HUES48 (cell line): ENCODE results near the gene SP2.
A peak's percentile ranks its signal among the peaks of the same experiment; 100 is the strongest.
"Not testable (repeated sequence)": the region's sequence is repeated elsewhere in the genome, so short reads cannot be mapped to it uniquely, and the experiment has no call there.

Source experiments
- H3K27ac ChIP-seq: one replicate; pipeline ENCODE4 v1.7.0; 2013; ENCODE audit warnings: low read depth, low read length, inconsistent platforms
- H3K27me3 ChIP-seq: 2 replicates; pipeline ENCODE4 v1.6.1; 2013; ENCODE audit warnings: mild to moderate bottlenecking, low read length; ENCODE audit not compliant: control insufficient read depth, insufficient read depth
- H3K36me3 ChIP-seq: 2 replicates; pipeline ENCODE4 v1.6.1; 2013; ENCODE audit warnings: low read length; ENCODE audit not compliant: control insufficient read depth, insufficient read depth
- H3K4me1 ChIP-seq: 2 replicates; pipeline ENCODE4 v1.6.1; 2013; ENCODE audit warnings: mild to moderate bottlenecking, low read length; ENCODE audit not compliant: control insufficient read depth, insufficient read depth
- H3K4me3 ChIP-seq: 2 replicates; pipeline ENCODE4 v1.5.1; 2013; ENCODE audit warnings: mild to moderate bottlenecking, low read depth, low read length
- H3K9ac ChIP-seq: 2 replicates; pipeline ENCODE4 v1.6.1; 2013; ENCODE audit warnings: mild to moderate bottlenecking, low read depth, low read length, moderate library complexity
- H3K9me3 ChIP-seq: 2 replicates; pipeline ENCODE4 v1.6.1; 2013; ENCODE audit warnings: low read length; ENCODE audit not compliant: control insufficient read depth, insufficient read depth

The SP2 gene

DNA sequence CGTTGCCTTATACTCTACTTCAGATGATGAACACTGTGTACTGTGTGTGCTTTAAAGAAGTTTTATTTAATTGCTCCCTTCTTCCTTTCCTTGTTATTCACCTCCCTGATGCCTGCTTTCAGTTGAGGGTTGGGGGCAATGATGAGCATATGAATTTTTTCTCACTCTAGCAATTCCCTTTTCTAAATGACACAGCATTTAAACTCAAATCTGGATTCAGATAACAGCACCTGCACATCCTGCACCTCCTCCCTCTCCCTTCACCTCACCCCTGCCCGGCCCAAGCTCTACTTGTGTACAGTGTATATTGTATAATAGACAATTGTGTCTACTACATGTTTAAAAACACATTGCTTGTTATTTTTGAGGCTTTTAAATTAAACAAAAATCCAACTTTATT lies 32.4 kb downstream of the SP2 start:
- Histone ChIP-seq H3K4me3 (no peak overlapping the region), H3K9me3 (no peaks in the 10 kb centered on the region), H3K27ac (no peak overlapping the region), H3K36me3 (peaks cover 30% of the 10 kb centered on the region), H3K9ac (no peak overlapping the region), H3K4me1 (no peaks in the 10 kb centered on the region), H3K27me3 (no peaks in the 10 kb centered on the region)

DNA sequence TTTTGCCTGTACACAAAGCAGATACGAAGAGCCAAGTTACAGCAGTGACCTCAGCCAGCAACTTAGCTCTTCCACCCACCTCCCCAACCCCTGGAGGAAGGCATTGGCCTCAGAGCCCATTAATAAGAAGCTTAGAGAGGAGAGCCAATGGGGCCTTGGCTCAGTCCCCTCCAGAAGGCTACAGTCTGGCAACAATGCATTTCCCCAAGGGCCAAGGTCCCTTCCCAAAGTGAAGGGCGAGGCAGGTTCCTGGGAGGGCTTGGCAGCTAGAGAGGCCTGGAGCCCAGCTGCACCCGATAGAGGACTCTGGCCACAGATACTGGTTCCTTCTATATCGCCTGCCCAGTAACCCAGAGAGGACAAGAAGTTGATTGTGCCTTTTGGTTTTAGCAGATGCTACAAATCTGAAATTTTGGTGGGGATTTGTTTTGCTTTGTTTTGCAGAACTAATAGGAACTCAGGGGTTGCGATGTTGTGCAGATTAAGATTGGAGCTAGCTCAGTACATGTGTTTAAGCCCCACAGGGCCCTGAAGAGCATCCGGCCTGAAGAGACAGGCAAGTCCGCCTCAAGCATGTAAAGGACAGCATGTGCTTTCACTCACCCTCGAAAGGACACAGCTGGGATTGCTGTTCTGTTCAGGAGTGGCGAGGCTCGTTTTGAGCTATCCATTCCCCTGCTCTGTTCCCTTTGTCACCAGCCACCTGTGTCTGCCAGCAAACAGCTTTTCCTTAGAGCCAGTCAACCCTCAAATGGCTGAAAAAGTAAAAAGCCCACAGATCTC lies 33.4 kb downstream of the SP2 start:
- Histone ChIP-seq H3K9ac (no peak overlapping the region), H3K27ac (no peak overlapping the region), H3K4me3 (no peak overlapping the region), H3K4me1 (no peaks in the 10 kb centered on the region), H3K27me3 (no peaks in the 10 kb centered on the region), H3K36me3 (peaks cover 25% of the 10 kb centered on the region), H3K9me3 (no peaks in the 10 kb centered on the region)

DNA sequence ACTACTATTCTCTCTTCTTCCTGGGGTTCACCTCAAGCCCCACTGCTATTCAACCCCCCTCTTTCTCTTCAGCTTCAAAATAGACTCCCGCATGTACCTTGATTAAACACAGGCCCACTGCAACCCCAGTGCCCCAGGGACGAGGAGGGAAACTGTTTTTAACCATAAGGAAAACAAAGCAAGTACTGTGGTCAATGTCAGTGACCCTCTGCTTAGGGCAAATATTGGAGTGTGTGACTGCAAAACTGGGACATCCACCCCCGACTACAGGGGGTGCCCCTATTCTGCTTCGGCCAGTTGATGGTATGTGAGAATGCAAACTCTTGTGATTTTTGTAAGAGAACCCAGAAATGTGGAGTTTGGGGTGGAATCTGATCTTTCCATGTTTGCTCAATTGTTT lies 35.8 kb downstream of the SP2 start:
- Histone ChIP-seq H3K27me3 (no peaks in the 10 kb centered on the region), H3K4me3 (no peak overlapping the region), H3K9me3 (no peaks in the 10 kb centered on the region), H3K9ac (no peak overlapping the region), H3K27ac (no peak overlapping the region), H3K4me1 (no peaks in the 10 kb centered on the region), H3K36me3 (peaks cover 11% of the 10 kb centered on the region; the same call in 1 of the 2 replicates)

DNA sequence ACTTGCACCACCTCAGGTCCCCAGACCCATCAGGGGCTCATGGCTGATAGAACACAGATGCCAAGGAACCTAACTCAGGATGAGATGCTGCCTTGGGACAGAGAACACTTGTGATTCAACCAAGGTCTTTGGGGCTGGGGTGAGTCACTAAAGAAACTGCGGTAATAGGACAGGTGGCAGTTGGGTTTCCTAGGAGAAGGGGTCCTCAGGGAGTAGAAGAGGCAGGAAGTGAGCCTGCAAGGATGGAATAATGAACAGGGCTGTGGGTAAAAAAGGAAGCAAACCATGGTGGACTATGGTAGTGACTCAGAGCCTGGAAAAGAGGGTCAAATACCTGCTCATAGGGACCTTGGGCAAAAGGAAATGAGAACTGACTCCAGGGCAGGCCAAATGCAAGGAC lies 38.8 kb downstream of the SP2 start:
- no peak overlapping the region for H3K9ac ChIP-seq
- no peaks in the 10 kb centered on the region for H3K9me3 ChIP-seq
- no peaks in the 10 kb centered on the region for H3K36me3 ChIP-seq
- no peak overlapping the region for H3K4me3 ChIP-seq
- no peaks in the 10 kb centered on the region for H3K4me1 ChIP-seq
- no peaks in the 10 kb centered on the region; the same call in 1 of the 2 replicates for H3K27me3 ChIP-seq
- no peak overlapping the region for H3K27ac ChIP-seq

DNA sequence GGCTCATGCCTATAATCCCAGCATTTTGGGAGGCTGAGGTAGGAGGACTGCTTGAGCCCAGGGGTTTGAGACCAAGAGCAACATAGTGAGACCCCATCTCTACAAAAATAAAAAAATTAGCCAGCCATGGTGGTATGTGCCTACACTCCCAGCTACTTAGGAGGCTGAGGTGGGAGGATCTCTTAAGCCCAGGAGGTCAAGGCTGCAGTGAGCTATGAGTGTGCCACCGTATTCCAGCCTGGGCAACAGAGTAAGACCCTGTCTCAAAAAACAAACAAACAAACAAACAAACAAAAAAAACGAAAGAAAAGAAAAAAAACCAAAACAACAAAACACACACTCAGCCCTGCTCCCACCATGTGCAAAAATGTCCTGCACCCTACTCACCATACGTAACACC lies 39.4 kb downstream of the SP2 start:
- H3K9ac ChIP-seq, H3K27me3 ChIP-seq, H3K4me1 ChIP-seq, H3K36me3 ChIP-seq, H3K27ac ChIP-seq, H3K4me3 ChIP-seq, H3K9me3 ChIP-seq: not testable (repeated sequence)

DNA sequence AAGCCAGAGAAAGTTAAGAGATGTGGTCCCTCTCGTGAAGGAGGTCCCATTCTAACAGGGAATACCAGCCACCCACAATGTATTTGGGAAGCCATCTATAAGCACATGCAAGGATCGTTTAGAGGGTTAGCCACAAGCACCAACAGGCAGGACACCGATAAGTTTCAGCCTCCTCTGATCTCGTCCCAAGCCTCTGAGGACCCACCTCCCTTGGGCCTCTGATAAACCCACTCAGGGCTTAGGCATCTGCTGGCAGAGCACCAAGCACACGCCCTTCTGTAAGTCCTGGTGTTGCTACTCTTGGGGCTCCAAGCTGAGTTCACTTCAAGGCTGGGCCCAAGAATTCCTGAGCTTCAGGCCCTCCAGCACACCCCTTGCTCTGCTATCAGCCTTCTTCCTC lies 39.9 kb downstream of the SP2 start:
- Histone ChIP-seq H3K27ac (no peak overlapping the region), H3K27me3 (peaks cover 10% of the 10 kb centered on the region), H3K4me3 (no peak overlapping the region), H3K9ac (no peak overlapping the region), H3K9me3 (0 out of 2 replicates have a peak, but pooled peaks cover 3% of the 10 kb centered on the region), H3K36me3 (no peaks in the 10 kb centered on the region), H3K4me1 (no peaks in the 10 kb centered on the region)

GRCh38 chr17:47937941-47938340 lies 41.9 kb downstream of the SP2 start:
- H3K27ac ChIP-seq = no peak overlapping the region
- H3K36me3 ChIP-seq = no peaks in the 10 kb centered on the region
- H3K9ac ChIP-seq = no peak overlapping the region
- 0 out of 2 replicates have a peak, but pooled peaks cover 4% of the 10 kb centered on the region for H3K9me3 ChIP-seq
- H3K4me3 ChIP-seq = no peak overlapping the region
- peaks cover 13% of the 10 kb centered on the region for H3K27me3 ChIP-seq
- H3K4me1 ChIP-seq = no peaks in the 10 kb centered on the region

DNA sequence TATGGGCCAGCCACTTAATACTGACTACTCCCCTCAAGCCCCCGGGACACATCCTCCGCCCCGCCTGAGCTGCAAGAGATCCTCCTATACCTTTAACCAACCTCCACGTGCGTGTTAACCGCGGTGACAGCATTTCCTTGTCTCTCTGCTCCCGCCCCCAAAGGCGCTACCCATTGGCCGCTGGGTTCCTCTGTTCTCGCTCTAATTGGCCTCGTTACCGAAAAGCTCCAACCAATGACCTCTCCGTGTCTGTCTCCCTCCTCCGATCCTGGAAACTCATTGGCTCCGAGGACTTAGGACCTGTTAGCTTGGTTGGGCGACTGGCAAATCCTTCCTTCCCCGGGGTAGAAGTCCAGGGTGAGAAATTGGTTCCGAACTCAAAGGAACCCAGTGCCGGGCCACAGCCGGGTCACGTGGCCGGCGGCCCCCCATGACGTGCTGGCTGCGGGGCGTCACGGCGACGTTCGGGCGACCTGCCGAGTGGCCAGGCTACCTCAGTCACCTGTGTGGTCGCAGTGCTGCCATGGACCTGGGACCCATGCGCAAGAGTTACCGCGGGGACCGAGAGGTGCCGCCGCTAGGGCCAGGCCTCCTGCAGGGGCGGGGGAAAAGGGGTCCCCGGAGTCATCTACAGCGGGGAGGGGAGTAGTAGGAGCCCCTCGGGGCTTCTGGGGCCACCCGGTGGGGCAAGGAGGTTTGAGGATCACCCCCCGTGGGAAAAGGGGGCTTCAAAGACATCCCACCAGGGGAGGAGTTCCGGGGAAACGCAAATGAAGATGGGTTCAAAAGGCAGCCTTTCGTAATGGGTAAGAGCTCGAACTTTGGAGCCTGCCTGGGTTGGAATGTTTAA lies 45.4 kb downstream of the SP2 start, which contains the start of gene PNPO:
Gene PNPO (plus strand): TSS at position 326 of the 850 bp plus-strand sequence. CDS start 105 bp downstream, at position 431.
- Histone ChIP-seq H3K36me3 (peaks cover 12% of the 10 kb centered on the region; the same call in 1 of the 2 replicates), H3K4me1 (no peaks in the 10 kb centered on the region), H3K27me3 (peaks cover 13% of the 10 kb centered on the region), H3K27ac (peak within 1 kb of the TSS; percentile 42), H3K9me3 (0 out of 2 replicates have a peak, but pooled peaks cover 4% of the 10 kb centered on the region), H3K9ac (peak within 1 kb of the TSS; percentile 38; the same call in 1 of the 2 replicates), H3K4me3 (peak within 1 kb of the TSS; percentile 83)

DNA sequence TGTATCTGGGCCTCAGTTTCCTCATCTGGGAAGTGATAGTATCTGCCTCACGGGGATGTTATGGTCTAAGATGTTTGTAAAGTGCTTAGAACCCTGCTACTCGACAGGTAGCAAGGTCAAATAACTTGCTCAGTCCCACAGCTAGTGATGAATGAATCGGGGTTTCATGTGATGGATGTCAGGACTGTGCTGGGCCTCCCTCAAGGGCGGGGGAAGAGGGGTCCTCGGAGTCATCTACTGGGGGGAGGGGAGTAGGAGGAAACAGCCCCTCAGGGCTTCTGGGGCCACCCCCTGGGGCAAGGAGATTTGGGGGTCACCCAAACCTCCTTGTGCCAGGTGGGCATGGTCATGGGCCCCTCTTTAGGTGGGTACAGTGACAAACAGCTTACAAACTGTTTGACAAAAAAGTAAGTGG lies 46.1 kb downstream of the SP2 start:
- peaks cover 12% of the 10 kb centered on the region; the same call in 1 of the 2 replicates for H3K36me3 ChIP-seq
- H3K27me3 ChIP-seq = peaks cover 13% of the 10 kb centered on the region
- H3K27ac ChIP-seq = no peak overlapping the region
- H3K4me1 ChIP-seq = 0 out of 2 replicates have a peak, but pooled peaks cover 2% of the 10 kb centered on the region
- H3K9ac ChIP-seq = no peak overlapping the region
- H3K9me3 ChIP-seq = 0 out of 2 replicates have a peak, but pooled peaks cover 4% of the 10 kb centered on the region
- peak overlapping the region; percentile 83 for H3K4me3 ChIP-seq

DNA sequence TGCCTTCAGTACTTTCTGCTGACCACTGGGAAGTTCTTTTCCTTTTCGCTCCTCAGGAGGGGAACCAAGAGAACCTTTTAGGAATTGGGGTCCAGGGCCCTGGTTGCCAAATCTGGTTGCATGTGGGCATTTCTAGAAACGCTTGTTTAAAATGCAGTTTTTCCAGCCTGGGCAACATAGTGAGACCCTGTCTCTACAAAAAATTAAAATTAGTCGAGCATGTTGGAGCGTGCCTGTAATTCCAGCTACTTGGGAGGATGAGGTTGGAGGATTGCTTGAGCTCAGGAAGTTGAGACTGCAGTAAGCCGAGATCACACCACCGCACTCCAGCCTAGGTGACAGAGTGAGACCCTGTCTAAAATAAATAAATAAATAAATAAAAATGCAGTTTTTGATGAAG lies 46.5 kb downstream of the SP2 start:
- no peak overlapping the region for H3K27ac ChIP-seq

More for the DNA sequence above, 46.5 kb downstream of the SP2 start:
- H3K4me1 ChIP-seq = 0 out of 2 replicates have a peak, but pooled peaks cover 3% of the 10 kb centered on the region
- H3K4me3 ChIP-seq = peak overlapping the region; percentile 83; the same call in 1 of the 2 replicates
- H3K27me3 ChIP-seq = peaks cover 13% of the 10 kb centered on the region
- H3K9me3 ChIP-seq = 0 out of 2 replicates have a peak, but pooled peaks cover 4% of the 10 kb centered on the region
- peaks cover 12% of the 10 kb centered on the region; the same call in 1 of the 2 replicates for H3K36me3 ChIP-seq
- no peak overlapping the region for H3K9ac ChIP-seq
